H1 (cell line): ENCODE results near the gene PDE8A. TPM values are rescaled to one million over a fixed set of nuclear protein-coding genes. Genes with fewer than 3 reads are reported as not detected.

ENCODE experiments used
- CTCF ChIA-PET: fragments of 300-600 bp; sonication (Branson Sonifier 250); formaldehyde crosslinking; loops from one replicate; lab custom pipeline; 2021; ENCODE audit not compliant: partially characterized antibody; lab: Charles Lee
- POLR2A ChIA-PET: fragments of 300-600 bp; sonication (Branson Sonifier 250); formaldehyde crosslinking; loops from one replicate; lab custom pipeline; 2021; ENCODE audit warnings: inconsistent platforms; ENCODE audit not compliant: partially characterized antibody; lab: Charles Lee
- DNase-seq, 2 experiments: peaks; one replicate each; pipeline versions ENCODE4 v3.0.0 to v3.0.0-alpha.2; 2010 to 2022; ENCODE audit warnings: low spot score in 2 of 2, low read depth in 1 of 2, mixed read lengths in 1 of 2
- FAIRE-seq: peaks from 2 replicates; lab custom pipeline; 2011; peaks lifted over from hg19 to GRCh38; lab: Jason Lieb, UNC
- H2AFZ ChIP-seq: 2 replicates; pipeline ENCODE4 v1.8.1; 2012; ENCODE audit warnings: low read length, inconsistent platforms
- H2AK5ac ChIP-seq: 2 replicates; pipeline ENCODE4 v1.6.1; 2013; ENCODE audit warnings: low read depth, low read length
- H2BK120ac ChIP-seq: replicated peaks from 2 replicates; pipeline ENCODE3; 2013; ENCODE audit warnings: low read depth, low read length, inconsistent platforms
- H2BK12ac ChIP-seq: 2 replicates; pipeline ENCODE4 v1.6.1; 2013; ENCODE audit warnings: low read depth, low read length
- H2BK15ac ChIP-seq: 2 replicates; pipeline ENCODE4 v1.6.1; 2013; ENCODE audit warnings: low read length
- H2BK20ac ChIP-seq: 2 replicates; pipeline ENCODE4 v1.6.1; 2013; ENCODE audit warnings: low read length
- H2BK5ac ChIP-seq: 2 replicates; pipeline ENCODE4 v1.6.1; 2013; ENCODE audit warnings: low read depth, low read length
- H3K14ac ChIP-seq: 2 replicates; pipeline ENCODE4 v1.6.1; 2013; ENCODE audit warnings: inconsistent platforms; ENCODE audit not compliant: insufficient read length
- H3K18ac ChIP-seq: 2 replicates; pipeline ENCODE4 v1.6.1; 2013; ENCODE audit warnings: low read length; ENCODE audit errors: extremely low read depth
- H3K23ac ChIP-seq: 2 replicates; pipeline ENCODE4 v1.6.1; 2013; ENCODE audit warnings: inconsistent platforms; ENCODE audit not compliant: insufficient read length
- H3K23me2 ChIP-seq: 2 replicates; pipeline ENCODE4 v1.6.1; 2013; ENCODE audit warnings: low read depth, low read length
- H3K27ac ChIP-seq: 2 replicates; pipeline ENCODE4 v1.6.1; 2011; ENCODE audit warnings: low read depth, low read length, inconsistent platforms
- H3K27me3 ChIP-seq, 4 experiments: replicated peaks in 1 of 4; 1 replicate in 1 of 4; 2 replicates in 3 of 4; pipeline versions ENCODE4 v1.6.1 to v1.8.1; 2011 to 2013; ENCODE audit warnings: low read length in 3 of 4, mild to moderate bottlenecking in 3 of 4, inconsistent platforms in 2 of 4, mixed read lengths in 2 of 4, moderate library complexity in 1 of 4; ENCODE audit not compliant: control insufficient read depth in 3 of 4, insufficient read depth in 3 of 4; ENCODE audit errors: extremely low read depth in 1 of 4
- H3K36me3 ChIP-seq, 4 experiments: 2 replicates each; pipeline versions ENCODE4 v1.6.1 to v1.8.1; 2011 to 2013; ENCODE audit warnings: mild to moderate bottlenecking in 4 of 4, low read length in 3 of 4, moderate library complexity in 2 of 4, control low read depth in 1 of 4, inconsistent platforms in 1 of 4; ENCODE audit not compliant: insufficient read depth in 4 of 4, control insufficient read depth in 2 of 4
- H3K4ac ChIP-seq: replicated peaks from 2 replicates; pipeline ENCODE3; 2013; ENCODE audit warnings: low read length, low read depth, mixed read lengths, inconsistent platforms; ENCODE audit not compliant: insufficient read length
- H3K4me1 ChIP-seq, 4 experiments: replicated peaks in 1 of 4; 1 replicate in 1 of 4; 2 replicates in 3 of 4; pipeline versions ENCODE4 v1.6.1 to v1.8.1; 2011 to 2013; ENCODE audit warnings: low read length in 3 of 4, inconsistent platforms in 2 of 4, mixed read lengths in 1 of 4; ENCODE audit not compliant: insufficient read depth in 4 of 4, control insufficient read depth in 3 of 4
- H3K4me2 ChIP-seq, 2 experiments: 2 replicates each; pipeline versions ENCODE4 v1.6.1 to v1.8.1; 2011 to 2013; ENCODE audit warnings: low read depth in 2 of 2, low read length in 2 of 2, control low read depth in 1 of 2, inconsistent platforms in 1 of 2, mild to moderate bottlenecking in 1 of 2; ENCODE audit not compliant: insufficient read depth in 1 of 2
- H3K4me3 ChIP-seq, 4 experiments: fragments of 200-600, 300-600 bp in 1 of 4; sonication (generic), shearing (Covaris generic), sonication (Bioruptor Twin) in 1 of 4; 2 replicates each; pipeline versions ENCODE4 v1.5.1 to v1.8.1; 2011 to 2016; ENCODE audit warnings: low read length in 4 of 4, low read depth in 3 of 4, control low read depth in 2 of 4, inconsistent platforms in 2 of 4, mild to moderate bottlenecking in 2 of 4, mixed read lengths in 1 of 4, moderate library complexity in 1 of 4; ENCODE audit not compliant: insufficient read depth in 2 of 4; ENCODE audit errors: extremely low read depth in 1 of 4
- H3K56ac ChIP-seq: replicated peaks from 2 replicates; pipeline ENCODE3; 2013; ENCODE audit warnings: low read depth, mild to moderate bottlenecking, mixed read lengths, low read length, inconsistent platforms; ENCODE audit not compliant: insufficient read length
- H3K79me1 ChIP-seq: 2 replicates; pipeline ENCODE4 v1.6.1; 2013; ENCODE audit warnings: low read depth, low read length, control low read depth
- H3K79me2 ChIP-seq, 2 experiments: 2 replicates each; pipeline versions ENCODE4 v1.6.1 to v1.8.1; 2012 to 2013; ENCODE audit warnings: low read length in 2 of 2, mild to moderate bottlenecking in 2 of 2, inconsistent platforms in 1 of 2; ENCODE audit not compliant: insufficient read depth in 2 of 2, control insufficient read depth in 1 of 2
- H3K9ac ChIP-seq, 4 experiments: replicated peaks in 1 of 4; 1 replicate in 1 of 4; 2 replicates in 3 of 4; pipeline versions ENCODE4 v1.6.1 to v1.8.1; 2011 to 2013; ENCODE audit warnings: low read depth in 3 of 4, low read length in 3 of 4, control low read depth in 2 of 4, mild to moderate bottlenecking in 2 of 4, moderate library complexity in 2 of 4, inconsistent platforms in 1 of 4; ENCODE audit errors: extremely low read depth in 1 of 4
- H3K9me3 ChIP-seq, 2 experiments: 2 replicates each; pipeline versions ENCODE4 v1.6.1 to v1.8.1; 2012 to 2013; ENCODE audit warnings: mild to moderate bottlenecking in 2 of 2, moderate library complexity in 2 of 2, control low read depth in 1 of 2, inconsistent platforms in 1 of 2, low read depth in 1 of 2, low read length in 1 of 2, mixed read lengths in 1 of 2; ENCODE audit not compliant: insufficient read depth in 2 of 2
- H4K20me1 ChIP-seq, 2 experiments: replicated peaks in 1 of 2; 2 replicates each; pipeline versions ENCODE3 to v1.8.1; 2011 to 2013; ENCODE audit warnings: inconsistent platforms in 2 of 2, low read length in 2 of 2, mild to moderate bottlenecking in 1 of 2; ENCODE audit not compliant: insufficient read depth in 2 of 2, control insufficient read depth in 1 of 2
- H4K5ac ChIP-seq: 2 replicates; pipeline ENCODE4 v1.6.1; 2013; ENCODE audit warnings: low read length, low read depth, mixed read lengths, inconsistent platforms; ENCODE audit not compliant: insufficient read length
- H4K8ac ChIP-seq: 2 replicates; pipeline ENCODE4 v1.8.0; 2013; ENCODE audit warnings: mild to moderate bottlenecking, moderate library complexity, low read length, inconsistent platforms; ENCODE audit not compliant: insufficient read depth; ENCODE audit errors: extremely low read depth
- H4K91ac ChIP-seq: replicated peaks from 2 replicates; pipeline ENCODE3; 2013; ENCODE audit warnings: low read length, mixed read lengths, inconsistent platforms; ENCODE audit not compliant: insufficient read length
- ATF3 ChIP-seq: IDR thresholded peaks from 2 replicates; pipeline ENCODE4 v1.6.1; 2011; ENCODE audit warnings: low read depth, mild to moderate bottlenecking, low read length; ENCODE audit not compliant: insufficient read depth
- BRCA1 ChIP-seq: IDR thresholded peaks from 2 replicates; pipeline ENCODE4 v1.6.1; 2012; ENCODE audit warnings: low read depth, low read length, improper control_type of control experiment
- CBX5 ChIP-seq: fragments of 300-800, 300-1000 bp; sonication (generic); IDR thresholded peaks from 2 replicates; pipeline ENCODE4 v1.7.1; 2016; ENCODE audit warnings: antibody characterized with exemption, low read length, low read depth
- CTBP2 ChIP-seq: IDR thresholded peaks from 2 replicates; pipeline ENCODE4 v1.7.0; 2011; ENCODE audit warnings: borderline replicate concordance, mild to moderate bottlenecking, moderate library complexity, mixed read lengths, low read length; ENCODE audit not compliant: insufficient read depth, insufficient read length
- GABPA ChIP-seq: IDR thresholded peaks from 2 replicates; pipeline ENCODE4 v1.6.1; 2011; ENCODE audit warnings: mild to moderate bottlenecking, low read length, moderate library complexity, borderline replicate concordance; ENCODE audit not compliant: insufficient read depth
- JUND ChIP-seq: IDR thresholded peaks from 2 replicates; pipeline ENCODE4 v1.6.1; 2011; ENCODE audit warnings: mild to moderate bottlenecking, improper control_type of control experiment, low read length
- KDM4A ChIP-seq: IDR thresholded peaks from one replicate; pipeline ENCODE4 v1.7.1; 2012; ENCODE audit warnings: low read depth, mild to moderate bottlenecking, moderate library complexity, low read length, inconsistent platforms; ENCODE audit not compliant: severe bottlenecking
- RFX5 ChIP-seq: IDR thresholded peaks from 2 replicates; pipeline ENCODE4 v1.6.1; 2011; ENCODE audit warnings: low read depth, low read length, improper control_type of control experiment, borderline replicate concordance
- SRF ChIP-seq: IDR thresholded peaks from 2 replicates; pipeline ENCODE4 v1.6.1; 2011; ENCODE audit warnings: mild to moderate bottlenecking, low read depth, low read length, moderate library complexity
- ZNF274 ChIP-seq: IDR thresholded peaks from 2 replicates; pipeline ENCODE4 v1.7.0; 2012; ENCODE audit warnings: low read length, borderline replicate concordance; ENCODE audit errors: extremely low read depth
- WGBS, 2 experiments: shearing (Covaris generic) in 1 of 2; methylation state at CpG; one replicate each; pipeline versions ENCODE4 v1.1.6 to v1.1.7; 2013 to 2015; ENCODE audit warnings: low lambda C conversion rate in 2 of 2, mixed read lengths in 2 of 2, inconsistent platforms in 1 of 2, low coverage in 1 of 2, missing lambda C conversion rate in 1 of 2; ENCODE audit not compliant: insufficient replicate concordance in 2 of 2, insufficient coverage in 1 of 2, insufficient read length in 1 of 2; ENCODE audit errors: extremely low coverage in 1 of 2, missing lambda C conversion rate in 1 of 2; 5-methylcytosine and 5-hydroxymethylcytosine counted together
- polyA plus RNA-seq, 7 experiments: library from polyadenylated mRNA; depleted of rRNA in 3 of 7; stranded (reverse) in 5 of 7; unstranded in 2 of 7; fragments of >200 nt in 5 of 7; fragments of 200-250 nt in 2 of 7; gene quantifications; 1 replicate in 5 of 7; 2 replicates in 1 of 7; 4 replicates in 1 of 7; pipeline versions ENCODE4 v1.2.1 to v1.2.3, GENCODE V29; 2011 to 2013; ENCODE audit warnings: missing spikeins in 2 of 7, mixed read lengths in 2 of 7
- total RNA-seq: library from RNA; stranded (reverse); fragmentation: NEBNext Ultra II Directional; extraction: Animal tissue kit (Norgen Biotek cat#: 25700); gene quantifications from 2 replicates; pipeline ENCODE4 v1.2.1, GENCODE V29; 2021

Gene PDE8A
- total and polyA plus RNA-seq, 2 of the 8 experiments (the other 6 are each of a cell fraction or from before 2014, with no cell fraction given) = 6.9 to 7.8 TPM

GRCh38 chr15:85178308-85178707, 196.7 kb downstream of the PDE8A start:
- Histone ChIP-seq H2AK5ac (no peak overlapping the region), H3K9ac (no peak overlapping the region), H3K23ac (no peak overlapping the region), H3K27ac (no peak overlapping the region), H3K4me3 (no peak overlapping the region), H2BK12ac (no peak overlapping the region), H2BK5ac (no peak overlapping the region), H2BK15ac (no peak overlapping the region), H4K20me1 (no peaks in the 10 kb centered on the region), H3K9me3 (no peaks in the 10 kb centered on the region), H3K56ac (no peak overlapping the region), H3K23me2 (no peaks in the 10 kb centered on the region), H3K27me3 (no peaks in the 10 kb centered on the region), H2BK20ac (no peak overlapping the region), H2BK120ac (no peak overlapping the region), H3K79me2 (no peaks in the 10 kb centered on the region), H3K4ac (no peak overlapping the region), H4K8ac (no peak overlapping the region), H2AFZ (no peak overlapping the region), H3K14ac (no peak overlapping the region), H4K5ac (no peak overlapping the region), H3K79me1 (no peaks in the 10 kb centered on the region), H4K91ac (no peak overlapping the region), H3K4me2 (no peak overlapping the region), H3K18ac (no peak overlapping the region), H3K36me3 (no peaks in the 10 kb centered on the region), H3K4me1 (no peaks in the 10 kb centered on the region)
- ChIA-PET POLR2A (no interaction called here), CTCF (interaction anchor here (0.6 to 2.3 kb wide), 3 partner anchors 9 to 202 kb away, joined by 4 to 9 read pairs (median 4); no protein-coding TSS in a partner anchor)
- WGBS, 2 experiments = 93 to 100% methylated on average over 1 to 4 of the region's 4 CpGs
- DNase-seq (no peak), FAIRE-seq (no peak)
- TF ChIP-seq JUND = no peak
- no peak for TF ChIP-seq GABPA
- no peak for TF ChIP-seq KDM4A
- TF ChIP-seq ZNF274 = no peak
- no peak for TF ChIP-seq CBX5
- no peak for TF ChIP-seq SRF
- no peak for TF ChIP-seq ATF3
- TF ChIP-seq BRCA1 = no peak
- no peak for TF ChIP-seq CTBP2
- TF ChIP-seq RFX5 = no peak
